ENCODE data around the gene AMER2.

Gene AMER2

DNA sequence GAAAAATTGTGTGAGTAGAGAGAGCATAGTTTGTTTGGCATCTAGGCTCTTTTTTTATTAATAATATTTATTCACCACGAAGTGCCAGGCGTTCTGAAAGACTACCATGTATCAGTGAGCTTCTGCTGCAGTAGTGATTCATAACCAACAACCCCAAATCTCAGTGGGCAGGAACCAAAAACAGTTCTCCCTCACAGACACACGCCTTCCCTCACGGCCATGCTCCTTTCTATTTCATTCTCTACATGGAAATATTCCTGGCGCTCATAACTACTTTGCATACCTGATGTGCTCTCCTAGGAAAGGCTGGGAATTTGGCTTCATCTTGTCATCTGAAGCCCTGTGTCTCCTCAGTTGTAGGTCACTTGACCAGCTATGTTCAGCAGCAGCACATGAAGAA is 26.6 kb upstream of the AMER2 start:
- H3K4me3 ChIP-seq (replicated peaks in 1 of 2; ENCODE audit: low read depth in 2 of 2, low read length in 2 of 2) = no peak overlapping the region
- TF ChIP-seq, protein P1, sequence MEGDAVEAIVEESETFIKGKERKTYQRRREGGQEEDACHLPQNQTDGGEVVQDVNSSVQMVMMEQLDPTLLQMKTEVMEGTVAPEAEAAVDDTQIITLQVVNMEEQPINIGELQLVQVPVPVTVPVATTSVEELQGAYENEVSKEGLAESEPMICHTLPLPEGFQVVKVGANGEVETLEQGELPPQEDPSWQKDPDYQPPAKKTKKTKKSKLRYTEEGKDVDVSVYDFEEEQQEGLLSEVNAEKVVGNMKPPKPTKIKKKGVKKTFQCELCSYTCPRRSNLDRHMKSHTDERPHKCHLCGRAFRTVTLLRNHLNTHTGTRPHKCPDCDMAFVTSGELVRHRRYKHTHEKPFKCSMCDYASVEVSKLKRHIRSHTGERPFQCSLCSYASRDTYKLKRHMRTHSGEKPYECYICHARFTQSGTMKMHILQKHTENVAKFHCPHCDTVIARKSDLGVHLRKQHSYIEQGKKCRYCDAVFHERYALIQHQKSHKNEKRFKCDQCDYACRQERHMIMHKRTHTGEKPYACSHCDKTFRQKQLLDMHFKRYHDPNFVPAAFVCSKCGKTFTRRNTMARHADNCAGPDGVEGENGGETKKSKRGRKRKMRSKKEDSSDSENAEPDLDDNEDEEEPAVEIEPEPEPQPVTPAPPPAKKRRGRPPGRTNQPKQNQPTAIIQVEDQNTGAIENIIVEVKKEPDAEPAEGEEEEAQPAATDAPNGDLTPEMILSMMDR (IDR thresholded peaks at IDR 0.05; ENCODE audit: low read depth, low read length) = no peak
- DNase-seq (ENCODE audit: low read depth in 2 of 2) = no peak

DNA sequence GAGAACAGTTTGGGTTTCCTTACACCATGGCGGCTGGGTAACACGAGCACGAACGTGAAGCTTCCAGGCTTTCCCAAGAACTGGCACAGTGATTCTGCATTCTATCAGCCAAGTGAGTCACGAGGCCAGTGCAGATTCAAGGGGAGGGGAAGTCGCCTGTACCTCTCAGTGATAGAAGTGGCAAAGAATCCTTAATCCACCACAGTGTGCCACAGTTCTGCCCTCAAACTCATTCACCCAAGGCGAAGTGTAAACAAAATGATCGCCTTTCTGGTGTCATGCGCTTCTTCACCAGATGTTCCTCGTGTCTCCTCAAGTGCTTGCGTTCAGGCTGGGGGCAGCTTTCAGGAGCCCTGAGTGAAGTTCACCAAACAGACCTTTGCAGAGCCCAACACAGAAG is 24.9 kb upstream of the AMER2 start:
- no peak overlapping the region for H3K4me3 ChIP-seq (replicated peaks in 1 of 2; ENCODE audit: low read depth in 2 of 2, low read length in 2 of 2)
- TF ChIP-seq, protein P1 (IDR thresholded peaks at IDR 0.05; ENCODE audit: low read depth, low read length) = no peak
- no peak for DNase-seq (ENCODE audit: low read depth in 2 of 2)

DNA sequence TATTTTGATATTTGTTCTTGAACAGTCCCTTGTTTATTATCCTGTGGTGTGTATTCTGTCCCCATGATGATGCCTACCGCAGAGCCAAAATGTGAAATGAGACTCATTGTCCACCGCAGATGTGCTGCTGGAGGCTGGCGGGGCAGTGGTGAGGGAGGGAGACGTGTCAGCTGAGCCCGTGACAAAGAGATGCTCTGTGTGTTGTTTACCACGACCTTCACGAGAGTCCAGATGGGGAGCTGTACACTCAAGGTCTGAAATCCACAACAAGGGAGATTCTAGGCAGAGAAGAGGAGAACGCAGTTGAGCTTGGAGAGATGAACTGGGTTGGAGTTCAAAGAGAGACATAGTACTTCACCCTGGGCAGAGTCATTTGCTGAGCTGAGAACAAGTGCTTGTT is 20.8 kb upstream of the AMER2 start:
- H3K4me3 ChIP-seq (replicated peaks in 1 of 2; ENCODE audit: low read depth in 2 of 2, low read length in 2 of 2) = no peak overlapping the region
- no peak for DNase-seq (ENCODE audit: low read depth in 2 of 2)
- TF ChIP-seq, protein P1 (IDR thresholded peaks at IDR 0.05; ENCODE audit: low read depth, low read length) = no peak

DNA sequence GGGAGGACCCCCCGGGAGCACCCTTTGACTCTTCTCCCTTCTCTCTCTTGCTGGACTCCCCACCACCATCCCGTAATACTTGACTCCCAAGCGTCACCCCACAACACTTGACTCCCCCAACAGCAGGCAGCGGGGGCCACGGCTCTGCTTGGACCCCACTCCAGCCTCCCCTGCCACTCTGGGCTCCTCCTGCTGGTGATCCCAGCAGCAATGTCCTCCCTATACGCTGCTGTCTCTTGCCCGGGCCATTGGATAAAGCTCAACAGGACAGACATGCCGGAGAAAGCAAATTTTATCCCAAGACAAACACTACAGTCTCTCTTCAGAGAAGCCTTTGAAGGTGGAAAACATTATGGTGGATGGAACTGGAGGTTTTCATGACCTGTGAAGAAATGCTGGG is 20.4 kb upstream of the AMER2 start:
- no peak for DNase-seq (ENCODE audit: low read depth in 2 of 2)
- H3K4me3 ChIP-seq (replicated peaks in 1 of 2; ENCODE audit: low read depth in 2 of 2, low read length in 2 of 2) = no peak overlapping the region
- TF ChIP-seq, protein P1 (IDR thresholded peaks at IDR 0.05; ENCODE audit: low read depth, low read length) = no peak

DNA sequence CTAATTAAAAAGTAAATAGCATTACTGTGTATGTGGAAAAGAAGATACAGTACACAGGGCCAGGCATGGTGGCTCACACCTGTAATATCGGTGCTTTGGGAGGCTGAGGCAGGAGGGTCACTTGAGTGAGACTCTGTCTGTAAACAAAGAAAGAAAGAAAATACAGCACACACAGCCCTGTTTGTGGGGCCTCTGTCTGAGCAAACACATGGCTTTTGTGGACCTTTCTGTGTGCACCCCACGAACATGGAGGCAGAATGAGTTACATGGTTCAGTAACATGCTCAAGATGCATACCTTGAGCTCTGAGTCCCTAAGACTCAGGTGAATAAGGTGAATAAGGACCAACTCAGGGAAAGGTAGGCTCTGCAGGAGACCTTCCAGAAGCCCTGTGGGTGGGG is 20.0 kb upstream of the AMER2 start:
- DNase-seq (ENCODE audit: low read depth in 2 of 2) = no peak
- no peak overlapping the region for H3K4me3 ChIP-seq (replicated peaks in 1 of 2; ENCODE audit: low read depth in 2 of 2, low read length in 2 of 2)
- TF ChIP-seq, protein P1 (IDR thresholded peaks at IDR 0.05; ENCODE audit: low read depth, low read length) = no peak

DNA sequence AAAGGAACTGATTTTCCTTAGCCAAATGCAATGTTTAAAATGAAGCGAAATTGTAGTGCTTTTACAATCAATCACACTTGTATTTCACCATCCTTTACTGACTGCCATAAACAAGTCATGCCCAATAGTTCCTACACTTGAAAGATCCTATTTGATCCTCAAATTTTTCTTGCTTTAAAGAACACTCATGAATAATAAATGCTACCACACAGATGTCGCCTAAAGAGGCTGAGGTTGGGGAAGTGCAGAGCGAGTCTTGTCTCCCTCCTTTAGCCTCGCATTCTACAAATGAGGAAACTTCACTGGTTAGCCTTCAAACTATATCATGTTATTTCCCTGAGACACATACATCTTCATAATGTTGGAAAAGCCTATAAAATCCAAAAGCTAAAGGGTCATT is 18.7 kb upstream of the AMER2 start:
- H3K4me3 ChIP-seq (replicated peaks in 1 of 2; ENCODE audit: low read depth in 2 of 2, low read length in 2 of 2) = no peak overlapping the region
- DNase-seq (ENCODE audit: low read depth in 2 of 2) = no peak
- TF ChIP-seq, protein P1 (IDR thresholded peaks at IDR 0.05; ENCODE audit: low read depth, low read length) = no peak

DNA sequence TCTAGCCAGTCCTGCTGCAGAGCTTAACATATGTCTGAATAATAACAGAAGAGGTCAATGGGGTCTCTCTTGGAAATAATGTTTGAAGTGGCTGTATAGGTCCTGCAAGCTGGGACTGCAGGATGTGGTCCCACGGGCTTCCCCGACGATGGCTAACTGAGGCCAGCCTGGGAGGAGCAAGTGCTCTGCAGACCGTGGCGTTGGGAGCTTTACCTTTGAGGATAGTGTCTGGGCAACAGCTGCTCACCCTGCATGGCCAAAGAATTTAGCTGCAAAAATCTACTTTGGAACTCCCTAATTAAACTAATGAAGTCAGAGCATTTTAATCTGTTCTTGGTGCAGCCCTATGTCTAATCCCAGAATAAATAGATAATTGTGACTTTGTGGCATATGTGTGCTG is 18.2 kb upstream of the AMER2 start:
- TF ChIP-seq, protein P1 (IDR thresholded peaks at IDR 0.05; ENCODE audit: low read depth, low read length) = no peak
- no peak overlapping the region for H3K4me3 ChIP-seq (replicated peaks in 1 of 2; ENCODE audit: low read depth in 2 of 2, low read length in 2 of 2)
- DNase-seq (ENCODE audit: low read depth in 2 of 2) = no peak
